Stimulated activated CD4-positive, alpha-beta T cell treated with anti-CD3 and anti-CD28 coated beads, Interleukin-2, amount 100 ng/mL, for 4 hours (primary cell): ENCODE results near the gene STX2.
"Not testable (repeated sequence)": the region's sequence is repeated elsewhere in the genome, so short reads cannot be mapped to it uniquely, and the experiment has no call there.

Experiments
- DNase-seq: peaks from one replicate; pipeline ENCODE4 v3.0.0-alpha.2; 2020; ENCODE audit warnings: low read depth

Gene STX2

DNA sequence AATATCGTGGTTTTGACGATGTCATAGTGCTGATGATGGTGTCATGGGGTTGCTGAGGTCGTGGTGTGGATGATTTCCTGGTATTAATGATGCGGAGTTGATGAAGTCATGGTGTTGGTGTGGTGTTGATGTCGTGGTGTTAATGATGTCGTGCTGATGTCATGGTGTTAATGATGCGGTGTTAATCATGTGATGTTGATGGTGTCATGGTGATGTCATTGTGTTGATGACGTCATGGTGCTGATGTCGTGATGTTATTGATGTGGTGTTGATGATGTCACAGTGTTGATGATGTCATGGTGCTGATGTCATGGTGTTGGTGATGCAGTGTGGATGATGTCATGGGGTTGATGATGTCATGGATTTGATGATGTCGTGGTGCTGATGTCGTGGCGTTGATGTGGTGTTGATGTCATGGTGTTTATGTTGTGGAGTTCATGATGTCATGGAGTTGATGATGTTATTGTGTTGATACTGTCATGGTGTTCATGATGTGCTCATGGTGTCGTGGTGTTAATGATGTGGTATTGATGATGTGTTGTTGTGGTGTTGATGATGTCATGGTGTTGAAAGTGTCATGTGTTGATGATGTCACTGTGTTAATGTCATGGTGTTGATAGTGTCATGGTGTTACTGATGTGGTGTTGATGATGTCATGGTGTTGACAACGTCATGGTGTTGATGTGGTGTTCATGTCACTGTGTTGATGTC, 74.4 kb downstream of the STX2 start:
- no peak for DNase-seq

DNA sequence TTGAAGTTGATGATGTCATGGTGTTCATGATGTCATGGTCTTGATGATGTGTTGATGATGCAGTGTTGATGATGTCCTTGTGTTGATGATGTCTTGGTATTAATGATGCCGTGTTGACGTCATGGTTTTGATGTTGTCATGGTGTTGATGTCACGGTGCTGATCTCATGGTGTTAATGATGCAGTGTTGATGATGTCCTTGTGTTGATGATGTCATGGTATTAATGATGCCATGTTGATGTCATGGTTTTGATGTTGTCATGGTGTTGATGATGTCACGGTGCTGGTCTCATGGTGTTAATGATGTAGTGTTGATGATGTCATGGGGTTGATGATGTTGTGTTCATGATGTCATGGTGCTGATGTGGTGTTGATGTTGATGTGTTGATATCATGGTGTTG, 75.0 kb downstream of the STX2 start:
- no peak for DNase-seq

DNA sequence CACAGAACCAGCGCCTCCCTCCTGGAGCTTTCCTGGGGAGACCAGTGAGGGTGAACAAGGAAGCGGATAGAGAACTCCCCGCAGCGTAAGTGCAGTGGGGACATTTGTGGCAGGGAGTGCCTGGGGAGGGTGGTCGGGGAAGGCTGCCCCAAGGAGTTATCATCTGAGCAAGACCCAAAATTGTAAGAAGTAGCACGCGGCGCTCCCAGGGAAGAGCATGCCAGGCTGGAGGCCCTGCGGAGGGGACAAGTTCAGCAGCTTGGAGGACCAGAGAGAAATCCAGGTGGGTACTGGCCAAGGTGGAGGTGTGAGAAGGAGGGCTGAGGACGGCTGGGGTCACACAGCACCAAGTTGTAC, 76.8 kb downstream of the STX2 start:
- DNase-seq: no peak

DNA sequence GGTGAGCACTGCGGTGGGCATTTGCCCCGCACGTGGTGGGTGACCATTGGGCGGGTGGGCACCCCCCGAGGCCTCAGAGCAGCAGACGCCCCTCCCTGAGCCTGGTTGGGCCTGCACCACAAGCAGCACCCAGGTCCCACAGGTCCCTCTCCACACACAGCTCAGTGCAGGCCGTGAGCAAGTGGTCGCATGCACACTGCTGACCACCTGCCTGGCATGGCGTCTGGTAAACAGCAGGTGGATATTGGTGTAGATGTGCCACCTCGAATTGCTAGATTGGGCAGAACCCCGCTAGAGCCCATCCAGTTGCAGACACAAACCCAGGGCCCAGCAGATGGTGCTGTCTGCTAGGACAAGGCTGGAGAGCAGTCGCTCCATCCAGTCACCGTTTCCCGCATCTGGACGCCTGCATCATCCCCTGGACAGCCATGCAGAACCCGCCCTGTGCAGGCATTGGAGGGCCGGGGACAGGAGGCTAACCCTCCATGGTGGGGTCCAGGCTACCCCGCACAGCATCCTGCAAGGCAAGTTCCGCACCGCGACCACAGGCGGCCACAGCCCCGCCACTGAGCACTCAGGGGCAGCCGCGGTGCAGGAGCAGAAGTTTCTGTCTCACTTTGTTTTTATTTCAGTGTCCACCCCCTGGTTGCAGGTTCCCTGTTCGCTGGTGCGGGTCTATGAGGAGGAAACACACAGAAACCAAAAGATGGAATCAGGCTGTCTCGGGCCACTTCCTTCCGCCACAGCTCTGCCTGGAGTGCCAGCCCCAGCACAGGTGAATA, 77.3 kb downstream of the STX2 start:
- peak; percentile 40 for DNase-seq

DNA sequence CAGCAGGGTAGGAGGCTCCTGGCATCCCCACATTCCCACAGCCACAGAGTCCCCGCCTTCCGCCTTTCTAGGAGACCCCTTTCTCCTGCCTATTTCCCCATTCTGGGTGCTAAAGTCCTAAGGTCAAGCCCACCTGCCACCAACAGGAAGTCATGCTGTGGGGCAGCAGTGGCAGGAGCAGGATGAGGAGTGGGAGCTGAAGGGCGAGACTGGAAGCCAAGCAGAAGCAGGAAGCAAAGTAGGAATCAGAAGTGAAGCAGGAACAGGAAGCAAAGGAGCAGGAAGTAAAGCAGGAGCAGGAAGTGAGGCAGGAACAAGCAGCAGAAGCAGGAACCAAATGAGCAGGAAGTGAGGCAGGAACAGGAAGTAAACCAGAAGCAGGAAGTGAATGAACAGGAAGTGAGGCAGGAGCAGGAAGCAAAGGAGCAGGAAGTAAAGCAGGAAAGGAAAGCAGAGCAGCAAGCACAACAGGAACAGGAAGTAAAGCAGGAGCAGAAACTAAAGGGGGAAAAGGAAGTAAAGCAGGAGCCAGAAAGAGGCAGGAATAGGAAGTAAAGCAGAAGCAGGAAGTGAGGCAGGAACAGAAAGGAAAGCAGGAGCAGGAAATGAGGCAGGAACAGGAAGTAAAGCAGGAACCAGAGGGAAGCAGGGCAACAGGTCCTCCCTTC, 84.7 kb downstream of the STX2 start:
- DNase-seq: no peak

DNA sequence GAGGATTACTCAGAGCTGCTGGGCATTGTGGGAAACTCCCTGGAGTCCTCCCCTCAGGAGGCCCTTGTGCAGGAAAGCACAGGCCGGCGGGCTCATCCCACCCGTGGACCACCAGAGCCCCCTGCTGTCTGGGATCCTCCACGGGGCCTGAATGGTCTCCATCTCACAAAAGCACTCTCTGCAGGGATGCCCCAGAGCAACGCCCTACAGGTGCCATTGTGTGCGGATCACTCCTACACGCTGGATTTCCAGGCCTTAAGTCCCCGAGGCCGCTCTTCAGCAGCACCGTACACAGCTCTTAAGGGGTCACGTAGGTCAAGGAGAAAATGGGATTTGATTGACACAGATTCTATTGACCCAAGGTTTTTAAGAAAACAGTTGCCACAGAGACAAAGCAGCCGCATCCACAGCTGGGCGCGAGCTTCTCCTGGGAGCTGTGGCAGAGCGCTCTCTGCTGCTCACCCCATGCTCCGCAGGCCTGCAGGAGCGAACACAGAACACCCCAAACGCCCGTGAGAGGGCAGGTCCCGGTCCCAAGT, 86.3 kb downstream of the STX2 start:
- no peak for DNase-seq

DNA sequence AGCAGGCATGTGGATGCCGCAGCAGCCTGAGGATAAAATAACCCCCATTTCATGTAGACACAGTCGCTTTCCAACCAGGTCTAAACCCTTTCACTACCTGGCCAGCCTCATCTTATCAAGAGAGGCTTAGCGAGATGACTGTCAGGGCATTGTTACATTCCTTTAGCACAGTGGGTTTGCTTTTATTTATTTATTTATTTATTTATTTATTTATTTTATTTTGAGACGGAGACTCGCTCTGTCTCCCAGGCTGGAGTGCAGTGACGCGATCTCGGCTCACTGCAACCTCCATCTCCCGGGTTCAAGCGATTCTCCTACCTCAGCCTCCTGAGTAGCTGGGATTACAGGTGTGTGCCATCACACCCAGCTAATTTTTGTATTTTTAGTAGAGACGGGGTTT, 87.0 kb downstream of the STX2 start:
- not testable (repeated sequence) for DNase-seq

DNA sequence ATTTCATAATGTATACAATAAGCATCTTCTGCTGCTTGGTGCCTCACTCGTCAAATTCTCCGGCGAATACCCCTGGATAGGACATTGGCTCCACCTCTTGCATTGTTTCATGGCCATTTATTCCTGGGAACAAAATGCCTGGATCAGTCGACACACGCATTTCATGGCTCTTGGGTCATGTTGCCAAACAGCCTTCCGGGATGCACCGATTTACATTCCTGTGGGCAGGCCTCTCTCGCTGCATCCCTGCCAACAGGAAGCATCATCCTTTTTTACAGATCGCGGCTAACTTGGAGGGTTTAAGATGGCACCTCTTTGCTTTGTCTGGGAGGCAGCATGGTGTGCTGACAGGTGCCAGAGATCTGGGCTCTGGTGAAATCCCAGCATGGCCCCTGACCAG, 90.3 kb downstream of the STX2 start:
- DNase-seq: no peak

DNA sequence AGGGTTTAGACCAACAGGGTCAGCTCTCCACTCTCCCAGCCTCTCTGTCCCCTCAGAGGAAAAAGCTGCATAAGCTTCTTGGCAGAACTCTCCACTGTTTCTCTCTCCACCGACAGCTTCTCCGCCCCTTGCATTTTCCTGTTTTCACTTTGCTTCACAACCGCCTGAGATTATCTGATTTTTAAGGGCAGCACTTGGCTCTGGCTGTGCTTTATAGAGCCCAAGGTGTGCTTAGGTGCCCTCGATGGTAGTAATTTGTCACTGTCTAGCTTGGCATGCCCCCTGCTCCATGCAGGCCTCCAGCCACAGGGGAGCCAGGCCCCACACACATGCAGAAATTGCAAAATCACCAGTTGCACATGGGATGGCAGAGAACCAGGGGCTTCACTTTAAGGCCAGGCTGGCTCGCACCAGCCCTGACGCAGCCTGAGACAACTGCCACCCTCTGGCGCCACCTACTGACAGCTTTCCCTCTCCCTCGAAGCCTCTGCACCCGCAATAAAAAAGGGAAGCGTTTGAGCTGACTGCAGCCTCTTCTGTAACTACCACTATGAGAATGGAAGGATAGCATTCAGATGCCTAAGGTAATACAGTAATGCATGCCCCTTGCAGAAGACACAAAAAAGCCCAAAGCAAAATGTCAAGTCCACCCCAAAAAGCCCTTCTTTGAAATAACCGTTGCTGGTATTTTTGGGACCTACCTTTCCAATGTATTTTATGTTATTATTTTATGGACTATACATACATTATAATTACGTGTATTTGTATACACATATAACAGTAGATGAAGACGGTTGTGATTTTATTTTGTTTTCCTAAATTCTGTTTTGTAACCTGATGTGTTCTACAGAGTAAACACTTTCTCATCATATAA, 90.9 kb downstream of the STX2 start:
- peak; percentile 48 for DNase-seq

DNA sequence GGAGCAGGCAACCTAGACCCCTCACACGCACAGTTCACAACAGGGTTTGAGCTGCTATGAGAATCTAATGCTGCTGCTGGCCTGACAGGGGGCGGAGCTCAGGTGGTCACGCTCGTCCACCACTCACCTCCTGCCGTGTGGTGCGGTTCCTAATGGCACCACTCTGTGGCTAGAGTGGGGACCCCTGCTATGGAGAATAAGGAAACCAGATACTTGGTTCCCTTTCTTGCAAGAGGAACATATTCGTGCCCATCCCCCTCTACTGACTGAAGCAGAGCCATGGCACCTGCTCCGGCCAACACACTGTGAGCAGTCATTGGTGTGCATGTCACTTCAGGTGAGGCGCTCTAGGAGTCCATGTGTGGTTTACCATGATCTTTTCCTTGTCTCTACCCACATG, 92.5 kb downstream of the STX2 start:
- no peak for DNase-seq

DNA sequence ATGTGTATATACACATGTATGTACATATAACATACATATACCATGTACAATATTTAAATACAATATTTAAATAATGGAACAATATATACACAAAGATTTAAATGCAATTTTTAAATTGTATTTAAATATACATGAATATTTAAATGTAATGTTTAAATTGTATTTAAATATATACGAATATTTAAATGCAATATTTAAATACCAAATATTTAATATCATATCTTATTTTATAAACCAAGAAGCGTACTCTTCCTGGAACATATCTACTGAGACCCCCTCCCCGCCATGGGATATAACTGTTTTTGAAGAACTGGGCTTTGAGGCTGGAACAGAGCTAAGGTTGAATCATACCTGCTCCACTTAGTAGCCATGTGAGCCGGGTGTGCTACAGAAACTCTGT, 93.1 kb downstream of the STX2 start:
- DNase-seq: no peak

DNA sequence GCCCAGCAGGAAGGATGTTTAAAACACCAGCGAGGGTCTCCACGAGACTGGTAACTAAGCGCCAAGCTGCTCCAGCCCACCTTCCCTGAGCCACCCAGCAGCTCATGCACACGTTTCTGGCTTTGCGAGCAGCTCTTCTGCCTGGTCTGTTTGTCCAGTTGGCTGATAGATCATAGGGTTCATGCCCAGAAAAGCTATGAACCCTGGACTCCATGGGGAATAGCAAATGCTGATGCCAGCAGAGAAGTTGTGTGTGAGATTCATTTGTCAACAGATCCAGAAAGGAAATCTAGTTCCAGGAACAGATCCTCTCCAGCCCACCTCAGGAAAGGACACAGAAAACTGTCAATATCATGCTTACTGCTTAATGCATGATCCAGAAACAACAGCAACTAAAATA, 94.8 kb downstream of the STX2 start:
- no peak for DNase-seq

DNA sequence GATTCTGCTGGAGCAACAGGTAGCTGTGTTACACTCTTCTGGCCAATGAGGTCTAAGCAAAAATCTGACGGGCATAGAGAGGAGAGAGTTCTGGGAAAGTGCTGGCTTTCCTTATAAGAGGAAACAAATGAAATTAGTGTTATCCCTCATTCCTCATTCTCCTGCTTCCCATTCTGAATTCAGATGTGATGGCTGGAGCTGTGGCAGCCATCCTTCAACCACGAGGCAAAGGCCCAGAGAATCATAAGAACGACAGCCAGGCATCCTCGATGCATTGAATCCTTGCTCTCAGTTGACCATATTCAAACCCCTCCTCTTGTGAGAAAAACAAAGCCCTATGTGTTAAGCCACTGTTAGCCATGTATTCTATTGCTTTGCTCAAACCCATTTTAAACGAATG, 95.4 kb downstream of the STX2 start:
- no peak for DNase-seq

DNA sequence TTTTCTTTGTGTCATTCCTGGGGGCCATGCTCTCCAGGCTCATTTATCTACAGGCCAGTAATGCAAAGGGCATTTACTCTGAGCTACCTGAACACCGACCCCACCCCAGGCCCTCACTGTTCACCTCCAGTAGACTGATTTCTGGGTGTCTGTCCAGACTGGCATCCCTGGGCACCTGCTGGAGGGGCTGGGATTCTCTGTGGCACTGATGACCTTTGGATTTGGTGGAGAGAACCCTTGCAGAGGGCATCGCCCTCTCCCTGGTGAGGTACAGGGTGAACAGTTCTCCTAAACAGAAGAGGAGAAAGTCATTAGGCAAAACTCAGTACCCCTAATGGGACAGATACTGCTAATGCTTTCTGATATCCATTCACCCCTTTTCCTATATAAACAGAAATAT, 95.9 kb downstream of the STX2 start:
- DNase-seq: no peak

DNA sequence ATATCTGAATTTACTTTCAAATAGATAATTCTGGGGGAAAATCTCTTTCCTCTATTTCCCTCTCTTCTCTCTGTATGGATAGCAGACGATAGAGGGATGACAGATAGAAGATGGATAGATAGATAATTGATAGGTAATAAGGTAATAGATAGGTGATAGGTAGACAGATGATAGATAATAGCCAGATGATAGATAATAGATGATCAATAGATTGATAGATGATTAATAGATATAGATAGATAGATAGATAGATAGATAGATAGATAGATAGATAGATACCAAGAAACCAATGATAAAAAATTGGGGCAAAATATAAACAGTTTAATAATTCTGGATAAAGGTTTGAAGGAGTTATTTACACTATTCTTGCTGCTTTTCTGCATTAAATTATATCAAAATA, 96.3 kb downstream of the STX2 start:
- no peak for DNase-seq

DNA sequence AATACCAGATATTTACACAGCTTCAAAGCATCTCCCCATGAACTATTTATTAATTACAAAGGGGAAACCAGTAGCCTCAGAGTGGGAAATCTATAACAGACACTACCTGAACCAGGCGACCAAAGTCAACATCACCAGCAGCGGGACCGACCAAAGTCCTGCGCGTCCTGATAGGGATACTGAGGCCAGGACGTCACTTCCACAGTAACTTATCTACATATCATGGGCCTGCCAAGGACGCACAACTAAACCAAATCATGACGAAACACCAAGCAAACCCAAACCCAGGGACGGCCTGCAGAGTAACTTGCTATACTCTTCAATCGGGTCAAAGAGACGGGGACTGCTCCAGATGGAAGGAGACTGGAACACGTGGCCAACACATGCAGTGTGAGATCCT, 96.9 kb downstream of the STX2 start:
- DNase-seq: no peak
